HEK293 (cell line): ENCODE measurements around the gene SIGMAR1.

Experiments used
- CTCF ChIA-PET: fragments of 350-600 bp; formaldehyde crosslinking; extraction: SDS; loops from one replicate; lab custom pipeline; 2021; ENCODE audit warnings: antibody characterized with exemption; lab: Yijun Ruan, JAX
- POLR2A ChIA-PET: fragments of 300-600 bp; formaldehyde crosslinking; extraction: SDS; loops from one replicate; lab custom pipeline; 2020; ENCODE audit warnings: antibody characterized with exemption, inconsistent platforms; lab: Yijun Ruan, JAX
- H3K27ac ChIP-seq: fragments of 200-500 bp; sonication (Bioruptor generic); 2 replicates; pipeline ENCODE4 v1.5.1; 2014; ENCODE audit warnings: low read depth, low read length, control low read depth, inconsistent platforms; ENCODE audit errors: extremely low read depth
- H3K36me3 ChIP-seq, 2 experiments: fragments of 200-500 bp in 1 of 2; sonication (Bioruptor generic) in 1 of 2; 1 replicate in 1 of 2; 2 replicates in 1 of 2; pipeline ENCODE4 v1.5.1; 2014 to 2017; ENCODE audit warnings: inconsistent platforms in 2 of 2, low read length in 2 of 2; ENCODE audit not compliant: control insufficient read depth in 2 of 2, insufficient read depth in 1 of 2
- H3K4me1 ChIP-seq: fragments of 200-500 bp; sonication (Bioruptor generic); 2 replicates; pipeline ENCODE4 v1.5.1; 2014; ENCODE audit warnings: mild to moderate bottlenecking, low read length, inconsistent platforms; ENCODE audit not compliant: control insufficient read depth, insufficient read depth
- H3K4me3 ChIP-seq: 2 replicates; pipeline ENCODE4 v1.5.1; 2011; ENCODE audit warnings: low read depth, mild to moderate bottlenecking, control low read depth, low read length, moderate library complexity
- H3K9me3 ChIP-seq: fragments of 200-500 bp; sonication (Bioruptor generic); 2 replicates; pipeline ENCODE4 v1.5.1; 2014; ENCODE audit warnings: low read depth, low read length, inconsistent platforms; ENCODE audit not compliant: control insufficient read depth, insufficient read depth
- BCL6B ChIP-seq: fragments of 450-650 bp; formaldehyde crosslinking; IDR thresholded peaks from 2 replicates; pipeline ENCODE4 v1.5.1; 2017; ENCODE audit warnings: missing biosample characterization, missing genetic modification characterization
- GLI2 ChIP-seq: fragments of 450-650 bp; formaldehyde crosslinking; IDR thresholded peaks from 2 replicates; pipeline ENCODE4; 2017; ENCODE audit warnings: missing biosample characterization, missing genetic modification characterization, low read depth, borderline replicate concordance
- HOXC10 ChIP-seq: sonication (generic); formaldehyde crosslinking; IDR thresholded peaks from 2 replicates; pipeline ENCODE4 v1.8.1; 2023; ENCODE audit warnings: mild to moderate bottlenecking, missing genetic modification reagents
- ZBTB10 ChIP-seq: fragments of 450-650 bp; formaldehyde crosslinking; IDR thresholded peaks from 2 replicates; pipeline ENCODE4 v1.5.1; 2016; ENCODE audit warnings: missing biosample characterization, missing genetic modification characterization
- ZBTB17 ChIP-seq: fragments of 450-650 bp; formaldehyde crosslinking; IDR thresholded peaks from 2 replicates; pipeline ENCODE4 v1.5.1; 2016; ENCODE audit warnings: missing biosample characterization, missing genetic modification characterization
- ZBTB21 ChIP-seq: fragments of 450-650 bp; formaldehyde crosslinking; IDR thresholded peaks from 2 replicates; pipeline ENCODE4 v1.5.1; 2017; ENCODE audit warnings: missing biosample characterization, missing genetic modification characterization
- ZFHX2 ChIP-seq: fragments of 450-650 bp; formaldehyde crosslinking; conservative IDR thresholded peaks from 2 replicates; pipeline ENCODE4 v1.5.1; 2016; ENCODE audit warnings: missing biosample characterization, missing genetic modification characterization
- ZNF121 ChIP-seq: fragments of 450-650 bp; formaldehyde crosslinking; IDR thresholded peaks from 2 replicates; pipeline ENCODE4 v1.5.1; 2016; ENCODE audit warnings: missing biosample characterization, missing genetic modification characterization
- ZNF157 ChIP-seq: fragments of 450-650 bp; formaldehyde crosslinking; IDR thresholded peaks from 2 replicates; pipeline ENCODE4 v1.5.1; 2016; ENCODE audit warnings: missing biosample characterization, missing genetic modification characterization
- ZNF211 ChIP-seq: fragments of 450-650 bp; formaldehyde crosslinking; IDR thresholded peaks from 2 replicates; pipeline ENCODE4 v1.5.1; 2016; ENCODE audit warnings: low read depth, missing biosample characterization, missing genetic modification characterization
- ZNF223 ChIP-seq: fragments of 450-650 bp; formaldehyde crosslinking; IDR thresholded peaks from 2 replicates; pipeline ENCODE4 v1.5.1; 2016; ENCODE audit warnings: missing biosample characterization, missing genetic modification characterization
- ZNF23 ChIP-seq: fragments of 450-650 bp; formaldehyde crosslinking; IDR thresholded peaks from 2 replicates; pipeline ENCODE4 v1.5.1; 2016; ENCODE audit warnings: missing biosample characterization, missing genetic modification characterization, borderline replicate concordance
- ZNF354C ChIP-seq: fragments of 450-650 bp; formaldehyde crosslinking; IDR thresholded peaks from 2 replicates; pipeline ENCODE4 v1.5.1; 2016; ENCODE audit warnings: missing biosample characterization, missing genetic modification characterization, low read depth, borderline replicate concordance
- ZNF394 ChIP-seq: fragments of 450-650 bp; formaldehyde crosslinking; IDR thresholded peaks from 2 replicates; pipeline ENCODE4 v1.5.1; 2016; ENCODE audit warnings: missing biosample characterization, missing genetic modification characterization, mild to moderate bottlenecking, moderate library complexity, borderline replicate concordance
- ZNF501 ChIP-seq: fragments of 450-650 bp; formaldehyde crosslinking; IDR thresholded peaks from 2 replicates; pipeline ENCODE4 v1.5.1; 2016; ENCODE audit warnings: missing biosample characterization, missing genetic modification characterization
- ZNF514 ChIP-seq: fragments of 450-650 bp; formaldehyde crosslinking; IDR thresholded peaks from 2 replicates; pipeline ENCODE4 v1.5.1; 2016; ENCODE audit warnings: missing biosample characterization, missing genetic modification characterization
- ZNF530 ChIP-seq: fragments of 450-650 bp; formaldehyde crosslinking; IDR thresholded peaks from 2 replicates; pipeline ENCODE4 v1.5.1; 2016; ENCODE audit warnings: low read depth, missing biosample characterization, missing genetic modification characterization
- ZNF549 ChIP-seq: fragments of 450-650 bp; IDR thresholded peaks from 2 replicates; pipeline ENCODE4 v1.5.1; 2018; ENCODE audit warnings: missing biosample characterization, missing genetic modification characterization, mild to moderate bottlenecking, inconsistent platforms, moderate library complexity
- ZNF555 ChIP-seq: fragments of 450-650 bp; formaldehyde crosslinking; conservative IDR thresholded peaks from 2 replicates; pipeline ENCODE4 v1.5.1; 2017; ENCODE audit warnings: missing biosample characterization, mild to moderate bottlenecking, missing genetic modification characterization, inconsistent platforms
- ZNF571 ChIP-seq: fragments of 450-650 bp; formaldehyde crosslinking; IDR thresholded peaks from 2 replicates; pipeline ENCODE4 v1.5.0; 2017; ENCODE audit warnings: missing biosample characterization, missing genetic modification characterization
- ZNF660 ChIP-seq: fragments of 450-650 bp; IDR thresholded peaks from 2 replicates; pipeline ENCODE4 v1.5.1; 2018; ENCODE audit warnings: missing biosample characterization, mild to moderate bottlenecking, missing genetic modification characterization
- ZNF664 ChIP-seq: fragments of 450-650 bp; formaldehyde crosslinking; IDR thresholded peaks from 2 replicates; pipeline ENCODE4 v1.5.1; 2016; ENCODE audit warnings: missing biosample characterization, missing genetic modification characterization
- ZNF692 ChIP-seq: fragments of 450-650 bp; formaldehyde crosslinking; IDR thresholded peaks from 2 replicates; pipeline ENCODE4 v1.5.1; 2016; ENCODE audit warnings: missing biosample characterization, missing genetic modification characterization
- ZNF792 ChIP-seq: fragments of 450-650 bp; formaldehyde crosslinking; IDR thresholded peaks from 2 replicates; pipeline ENCODE4 v1.5.1; 2016; ENCODE audit warnings: missing biosample characterization, missing genetic modification characterization
- ZNF837 ChIP-seq: fragments of 450-650 bp; formaldehyde crosslinking; IDR thresholded peaks from 2 replicates; pipeline ENCODE4 v1.5.1; 2016; ENCODE audit warnings: missing biosample characterization, missing genetic modification characterization

SIGMAR1 gene

GRCh38 chr9:34635556-34635955 is 2.0 kb downstream of the SIGMAR1 start:
- no peaks in the 10 kb centered on the region for H3K9me3 ChIP-seq
- no peak overlapping the region for H3K4me3 ChIP-seq
- no peak overlapping the region for H3K27ac ChIP-seq
- TF ChIP-seq ZNF501 (tag by site-specific recombination) (no peak), GLI2 (tag by site-specific recombination) (no peak), HOXC10 (CRISPR knock-in tag) (no peak), ZNF157 (tag by site-specific recombination) (no peak), ZNF555 (no peak), ZNF571 (tag by site-specific recombination) (no peak), ZNF549 (tag by site-specific recombination) (no peak), ZNF792 (tag by site-specific recombination) (no peak), ZNF837 (no peak), ZNF23 (tag by site-specific recombination) (no peak), ZNF692 (tag by site-specific recombination) (no peak), ZNF664 (tag by site-specific recombination) (no peak), ZBTB10 (no peak)
- CTCF ChIA-PET, result interaction anchor here (0.7 to 8.3 kb wide), 10 partner anchors 12 to 256 kb away, joined by 3 to 164 read pairs (median 8); partner anchors contain the start of genes DCTN3, GALT, IL11RA and RPP25L
- H3K36me3 ChIP-seq, result peaks cover 0 to 15% of the 10 kb centered on the region in 2 experiments; a peak in 2 of 3 replicates
- no peaks in the 10 kb centered on the region for H3K4me1 ChIP-seq
- POLR2A ChIA-PET, result interaction anchor here (1.1 to 7.0 kb wide), 5 partner anchors 11 to 44 kb away, joined by 3 to 90 read pairs (median 10); partner anchors contain the start of genes DCTN3, GALT and RPP25L

DNA sequence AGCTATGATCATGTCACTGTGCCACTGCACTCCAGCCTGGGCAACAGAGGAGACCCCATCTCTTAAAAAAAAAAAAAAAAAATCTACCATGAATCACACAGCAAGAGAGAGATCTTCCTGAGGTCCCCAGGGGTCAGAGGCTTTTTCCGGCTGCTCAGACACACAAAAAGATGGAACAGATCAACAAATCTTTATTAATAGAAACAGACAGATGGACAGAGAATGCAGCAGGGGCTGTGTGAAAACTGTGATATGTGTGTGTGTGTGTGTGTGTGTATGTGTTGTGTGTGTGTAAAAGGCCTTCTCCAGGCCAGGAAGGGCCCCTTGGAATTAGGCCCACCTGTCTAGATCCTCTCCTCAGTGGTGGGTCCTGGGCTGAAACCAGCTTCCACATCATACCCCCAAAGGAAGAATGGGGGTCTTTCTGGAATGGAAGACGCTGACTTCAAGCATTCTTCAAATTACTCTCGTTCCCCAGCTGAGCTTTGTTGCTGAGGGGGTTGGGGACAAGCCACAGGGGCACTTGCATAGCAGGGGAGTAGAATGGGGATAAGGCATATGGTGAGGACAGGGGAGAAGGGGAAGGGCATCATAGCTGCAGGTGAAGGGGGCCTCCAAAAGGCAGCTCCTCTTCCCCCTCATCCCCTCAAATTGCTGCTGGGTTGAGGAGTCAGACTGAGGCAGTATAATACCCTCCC is 2.9 kb downstream of the SIGMAR1 start:
- Histone ChIP-seq H3K36me3 (peaks cover 0 to 15% of the 10 kb centered on the region in 2 experiments; a peak in 2 of 3 replicates), H3K4me3 (no peak overlapping the region), H3K27ac (no peak overlapping the region), H3K4me1 (no peaks in the 10 kb centered on the region), H3K9me3 (no peaks in the 10 kb centered on the region)
- TF ChIP-seq ZNF530 (no peak), ZNF121 (tag by site-specific recombination) (peak; percentile 3; the same call in 1 of the 2 replicates)
- ChIA-PET POLR2A (interaction anchor here (0.5 to 7.0 kb wide), 7 partner anchors 12 to 52 kb away, joined by 3 to 90 read pairs (median 6); partner anchors contain the start of genes DCTN3, GALT and RPP25L), CTCF (interaction anchor here (0.6 to 8.3 kb wide), 43 partner anchors 12 to 856 kb away, joined by 3 to 164 read pairs (median 4); partner anchors contain the start of genes DCTN3, GALT, IL11RA and RPP25L)

DNA sequence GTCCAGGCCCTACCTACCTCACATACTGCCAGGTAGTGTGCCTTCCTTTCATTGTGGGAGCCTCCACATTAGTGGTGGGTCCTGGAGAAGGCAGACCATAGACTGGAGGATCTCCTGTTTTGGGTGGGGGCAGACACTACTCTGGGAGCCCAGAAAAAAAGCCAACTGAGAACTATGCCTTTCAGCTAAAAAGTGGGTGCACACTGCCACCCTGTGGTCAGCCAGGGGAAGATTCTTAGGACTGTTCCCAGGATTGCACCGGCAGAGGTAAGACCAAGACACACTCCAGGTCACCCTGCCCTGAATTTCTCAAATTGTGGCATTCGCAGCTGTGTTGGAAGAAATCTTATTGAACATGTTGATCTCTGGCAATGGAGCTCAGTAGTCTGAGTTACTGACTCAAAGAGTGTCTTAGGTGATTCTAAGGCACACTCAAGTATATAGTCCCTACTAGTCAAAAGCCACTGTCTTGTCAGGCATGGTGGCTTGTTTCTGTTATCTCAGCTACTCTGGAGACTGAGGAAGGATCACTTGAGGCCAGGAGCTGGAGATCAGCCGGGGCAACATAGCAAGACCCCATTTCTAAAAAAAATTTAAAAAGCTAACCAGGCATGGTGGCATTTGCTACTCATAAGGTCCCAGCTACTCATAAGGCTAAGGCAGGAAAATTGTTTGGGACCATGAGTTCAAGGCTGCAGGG is 3.6 kb downstream of the SIGMAR1 start:
- Histone ChIP-seq H3K27ac (no peak overlapping the region), H3K4me3 (no peak overlapping the region), H3K4me1 (no peaks in the 10 kb centered on the region), H3K36me3 (peaks cover 0 to 15% of the 10 kb centered on the region in 2 experiments; a peak in 2 of 3 replicates), H3K9me3 (no peaks in the 10 kb centered on the region)
- POLR2A ChIA-PET, result interaction anchor here (0.6 to 7.0 kb wide), 8 partner anchors 12 to 179 kb away, joined by 3 to 90 read pairs (median 6); partner anchors contain the start of genes DCTN3, GALT and RPP25L
- CTCF ChIA-PET, result interaction anchor here (0.5 to 8.3 kb wide), 44 partner anchors 11 to 1343 kb away, joined by 3 to 164 read pairs (median 4); partner anchors contain the start of genes DCTN3, GALT, IL11RA and RPP25L
- TF ChIP-seq ZNF223 (tag by site-specific recombination), result no peak
- TF ChIP-seq ZNF514 (tag by site-specific recombination), result no peak
- TF ChIP-seq ZNF394, result peak; percentile 48
- peak; percentile 79 for TF ChIP-seq ZBTB17 (tag by site-specific recombination)
- TF ChIP-seq ZBTB21, result no peak
- no peak for TF ChIP-seq ZNF354C
- TF ChIP-seq BCL6B (tag by site-specific recombination), result no peak
- TF ChIP-seq ZNF660, result peak; percentile 30; the same call in 1 of the 2 replicates
- TF ChIP-seq ZNF211 (tag by site-specific recombination), result no peak
- TF ChIP-seq ZFHX2 (tag by site-specific recombination), result no peak
